ENCODE measurements around the gene TEX52. TPM values are rescaled to one million over a fixed set of nuclear protein-coding genes. Genes with fewer than 3 reads are reported as not detected.

Gene TEX52
- total RNA-seq: not detected

- H3K4me1 ChIP-seq (ENCODE audit: control insufficient read depth in 3 of 3, insufficient read depth in 3 of 3, low read length in 3 of 3): peaks cover 11 to 17% (median 15%) of the 10 kb centered on the region in 3 donors
- no peak within 1 kb of the TSS for H3K27ac ChIP-seq (ENCODE audit: low read depth, low read length)
- peaks cover 0 to 5% (median 4%) of the 10 kb centered on the region in 3 donors for H3K36me3 ChIP-seq (ENCODE audit: control insufficient read depth in 3 of 3, insufficient read depth in 3 of 3, low read length in 3 of 3)
- H3K9ac ChIP-seq (ENCODE audit: low read depth in 1 of 3, low read length in 3 of 3): no peak within 1 kb of the TSS
- H3K4me3 ChIP-seq (ENCODE audit: low read length in 3 of 3): no peak within 1 kb of the TSS
- no peaks in the 10 kb centered on the region for H3K9me3 ChIP-seq (ENCODE audit: control insufficient read depth in 3 of 3, low read length in 3 of 3)
- no peaks in the 10 kb centered on the region for H3K27me3 ChIP-seq (ENCODE audit: control insufficient read depth in 3 of 3, insufficient read depth in 3 of 3, low read length in 3 of 3)
Observed at GRCh38 chr12:2857021-2857431, at the start of gene TEX52. Gene TEX52, minus strand, starts transcription at chr12:2857039. Its CDS starts 13 bp downstream, at chr12:2857026.

GRCh38 chr12:2904260-2904659 is 47.4 kb upstream of the TEX52 start:
- H3K9ac ChIP-seq (ENCODE audit: low read depth in 1 of 3, low read length in 3 of 3): no peak overlapping the region
- no peaks in the 10 kb centered on the region for H3K9me3 ChIP-seq (ENCODE audit: control insufficient read depth in 3 of 3, low read length in 3 of 3)
- no peak overlapping the region for H3K27ac ChIP-seq (ENCODE audit: low read depth, low read length)
- H3K36me3 ChIP-seq (ENCODE audit: control insufficient read depth in 3 of 3, insufficient read depth in 3 of 3, low read length in 3 of 3): peaks cover 0 to 4% (median under 1%) of the 10 kb centered on the region in 3 donors
- H3K4me1 ChIP-seq (ENCODE audit: control insufficient read depth in 3 of 3, insufficient read depth in 3 of 3, low read length in 3 of 3): peaks cover 7 to 8% (median 8%) of the 10 kb centered on the region in 3 donors
- H3K27me3 ChIP-seq (ENCODE audit: control insufficient read depth in 3 of 3, insufficient read depth in 3 of 3, low read length in 3 of 3): no peaks in the 10 kb centered on the region
- H3K4me3 ChIP-seq (ENCODE audit: low read length in 3 of 3): no peak overlapping the region

GRCh38 chr12:2902272-2902880 is 45.5 kb upstream of the TEX52 start:
- H3K4me1 ChIP-seq (ENCODE audit: control insufficient read depth in 3 of 3, insufficient read depth in 3 of 3, low read length in 3 of 3): peaks cover 7 to 8% (median 8%) of the 10 kb centered on the region in 3 donors
- H3K27me3 ChIP-seq (ENCODE audit: control insufficient read depth in 3 of 3, insufficient read depth in 3 of 3, low read length in 3 of 3): no peaks in the 10 kb centered on the region
- no peaks in the 10 kb centered on the region for H3K9me3 ChIP-seq (ENCODE audit: control insufficient read depth in 3 of 3, low read length in 3 of 3)
- H3K36me3 ChIP-seq (ENCODE audit: control insufficient read depth in 3 of 3, insufficient read depth in 3 of 3, low read length in 3 of 3): no peaks in the 10 kb centered on the region
- peak overlapping the region in 1 of 3 donors; percentile 28 for H3K9ac ChIP-seq (ENCODE audit: low read depth in 1 of 3, low read length in 3 of 3)
- H3K27ac ChIP-seq (ENCODE audit: low read depth, low read length): peak overlapping the region; percentile 36
- no peak overlapping the region for H3K4me3 ChIP-seq (ENCODE audit: low read length in 3 of 3)

DNA sequence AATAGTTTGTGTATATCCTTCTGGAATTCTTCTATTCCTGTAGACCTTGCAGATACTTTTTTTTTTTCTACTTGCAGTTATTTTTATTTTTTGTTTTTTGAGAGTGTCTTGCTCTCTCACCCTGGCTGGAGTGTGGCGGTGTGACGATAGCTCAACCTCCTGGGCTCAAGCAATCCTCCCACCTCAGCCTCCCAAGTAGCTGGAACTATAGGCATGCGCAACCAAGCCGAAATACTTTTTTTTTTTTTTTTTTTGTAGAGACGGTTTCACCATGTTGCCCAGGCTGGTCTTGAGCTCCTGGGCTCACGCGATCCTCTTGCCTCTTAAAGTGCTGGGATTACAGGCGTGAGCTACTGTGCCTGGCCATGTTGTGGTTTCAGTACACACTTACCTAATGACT is 43.8 kb upstream of the TEX52 start:
- no peaks in the 10 kb centered on the region for H3K9me3 ChIP-seq (ENCODE audit: control insufficient read depth in 3 of 3, low read length in 3 of 3)
- no peak overlapping the region for H3K9ac ChIP-seq (ENCODE audit: low read depth in 1 of 3, low read length in 3 of 3)
- no peak overlapping the region for H3K4me3 ChIP-seq (ENCODE audit: low read length in 3 of 3)
- no peaks in the 10 kb centered on the region for H3K36me3 ChIP-seq (ENCODE audit: control insufficient read depth in 3 of 3, insufficient read depth in 3 of 3, low read length in 3 of 3)
- H3K27me3 ChIP-seq (ENCODE audit: control insufficient read depth in 3 of 3, insufficient read depth in 3 of 3, low read length in 3 of 3): no peaks in the 10 kb centered on the region
- H3K4me1 ChIP-seq (ENCODE audit: control insufficient read depth in 3 of 3, insufficient read depth in 3 of 3, low read length in 3 of 3): peaks cover 8 to 14% (median 13%) of the 10 kb centered on the region in 3 donors
- no peak overlapping the region for H3K27ac ChIP-seq (ENCODE audit: low read depth, low read length)

- Histone ChIP-seq H3K4me3 (ENCODE audit: low read length in 3 of 3) (no peak overlapping the region), H3K27me3 (ENCODE audit: control insufficient read depth in 3 of 3, insufficient read depth in 3 of 3, low read length in 3 of 3) (no peaks in the 10 kb centered on the region), H3K36me3 (ENCODE audit: control insufficient read depth in 3 of 3, insufficient read depth in 3 of 3, low read length in 3 of 3) (no peaks in the 10 kb centered on the region), H3K4me1 (ENCODE audit: control insufficient read depth in 3 of 3, insufficient read depth in 3 of 3, low read length in 3 of 3) (peaks cover 9 to 20% (median 14%) of the 10 kb centered on the region in 3 donors), H3K27ac (ENCODE audit: low read depth, low read length) (no peak overlapping the region), H3K9ac (ENCODE audit: low read depth in 1 of 3, low read length in 3 of 3) (no peak overlapping the region), H3K9me3 (ENCODE audit: control insufficient read depth in 3 of 3, low read length in 3 of 3) (no peaks in the 10 kb centered on the region)
Observed at GRCh38 chr12:2897418-2897817, 40.6 kb upstream of the TEX52 start.

DNA sequence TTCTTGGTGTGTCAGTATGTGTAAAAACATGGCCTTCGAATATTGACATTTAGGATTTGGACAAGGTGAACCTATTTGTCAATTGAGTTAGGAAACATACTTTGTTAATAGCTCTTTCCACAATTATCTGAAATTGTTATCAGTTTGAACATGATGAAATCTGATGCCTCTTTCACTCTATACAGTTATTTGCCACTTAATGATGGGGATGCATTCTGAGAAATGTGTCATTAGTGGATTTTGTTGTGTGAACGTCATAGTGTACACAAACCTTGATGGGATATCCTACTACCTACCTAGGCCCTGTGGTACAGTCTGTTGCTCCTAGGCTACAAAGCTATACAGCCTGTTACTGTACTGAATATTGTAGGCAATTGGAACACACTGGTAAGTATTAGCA is 38.7 kb upstream of the TEX52 start:
- Histone ChIP-seq H3K4me3 (ENCODE audit: low read length in 3 of 3) (no peak overlapping the region), H3K9me3 (ENCODE audit: control insufficient read depth in 3 of 3, low read length in 3 of 3) (no peaks in the 10 kb centered on the region), H3K4me1 (ENCODE audit: control insufficient read depth in 3 of 3, insufficient read depth in 3 of 3, low read length in 3 of 3) (peaks cover 3 to 16% (median 8%) of the 10 kb centered on the region in 3 donors), H3K36me3 (ENCODE audit: control insufficient read depth in 3 of 3, insufficient read depth in 3 of 3, low read length in 3 of 3) (no peaks in the 10 kb centered on the region), H3K27ac (ENCODE audit: low read depth, low read length) (no peak overlapping the region), H3K9ac (ENCODE audit: low read depth in 1 of 3, low read length in 3 of 3) (no peak overlapping the region), H3K27me3 (ENCODE audit: control insufficient read depth in 3 of 3, insufficient read depth in 3 of 3, low read length in 3 of 3) (no peaks in the 10 kb centered on the region)

- Histone ChIP-seq H3K36me3 (ENCODE audit: control insufficient read depth in 3 of 3, insufficient read depth in 3 of 3, low read length in 3 of 3) (no peaks in the 10 kb centered on the region), H3K4me3 (ENCODE audit: low read length in 3 of 3) (no peak overlapping the region), H3K27me3 (ENCODE audit: control insufficient read depth in 3 of 3, insufficient read depth in 3 of 3, low read length in 3 of 3) (no peaks in the 10 kb centered on the region), H3K4me1 (ENCODE audit: control insufficient read depth in 3 of 3, insufficient read depth in 3 of 3, low read length in 3 of 3) (peaks cover 6 to 20% (median 12%) of the 10 kb centered on the region in 3 donors), H3K9ac (ENCODE audit: low read depth in 1 of 3, low read length in 3 of 3) (no peak overlapping the region), H3K9me3 (ENCODE audit: control insufficient read depth in 3 of 3, low read length in 3 of 3) (no peaks in the 10 kb centered on the region), H3K27ac (ENCODE audit: low read depth, low read length) (no peak overlapping the region)
Observed at GRCh38 chr12:2895051-2895451, 38.2 kb upstream of the TEX52 start.

GRCh38 chr12:2893007-2893406 is 36.2 kb upstream of the TEX52 start:
- no peak overlapping the region for H3K27ac ChIP-seq (ENCODE audit: low read depth, low read length)
- H3K9me3 ChIP-seq (ENCODE audit: control insufficient read depth in 3 of 3, low read length in 3 of 3): no peaks in the 10 kb centered on the region
- H3K27me3 ChIP-seq (ENCODE audit: control insufficient read depth in 3 of 3, insufficient read depth in 3 of 3, low read length in 3 of 3): no peaks in the 10 kb centered on the region
- peaks cover 0 to 3% (median 0%) of the 10 kb centered on the region in 3 donors for H3K36me3 ChIP-seq (ENCODE audit: control insufficient read depth in 3 of 3, insufficient read depth in 3 of 3, low read length in 3 of 3)
- no peak overlapping the region for H3K4me3 ChIP-seq (ENCODE audit: low read length in 3 of 3)
- no peak overlapping the region for H3K9ac ChIP-seq (ENCODE audit: low read depth in 1 of 3, low read length in 3 of 3)
- peaks cover 8 to 24% (median 13%) of the 10 kb centered on the region in 3 donors for H3K4me1 ChIP-seq (ENCODE audit: control insufficient read depth in 3 of 3, insufficient read depth in 3 of 3, low read length in 3 of 3)

DNA sequence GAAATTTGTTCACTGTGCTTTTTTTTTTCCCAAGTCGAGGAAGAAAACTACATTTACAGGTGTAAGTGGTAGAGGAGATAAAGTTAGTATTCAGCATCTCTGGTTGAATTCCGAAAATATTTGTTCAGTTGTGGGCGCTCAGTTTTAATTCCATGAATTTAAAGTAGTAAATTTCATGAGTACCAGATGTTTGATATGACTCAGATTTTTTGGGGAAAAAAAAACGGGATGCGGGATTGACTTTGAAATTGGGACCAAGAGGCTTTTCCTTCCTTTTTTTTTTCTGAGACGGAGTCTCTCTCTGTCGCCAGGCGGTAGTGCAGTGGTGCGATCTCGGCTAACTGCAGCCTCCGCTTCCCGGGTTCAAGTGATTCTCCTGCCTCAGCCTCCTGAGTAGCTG is 35.4 kb upstream of the TEX52 start:
- Histone ChIP-seq H3K36me3 (ENCODE audit: control insufficient read depth in 3 of 3, insufficient read depth in 3 of 3, low read length in 3 of 3) (peaks cover 0 to 5% (median 0%) of the 10 kb centered on the region in 3 donors), H3K9me3 (ENCODE audit: control insufficient read depth in 3 of 3, low read length in 3 of 3) (no peaks in the 10 kb centered on the region), H3K27ac (ENCODE audit: low read depth, low read length) (no peak overlapping the region), H3K4me3 (ENCODE audit: low read length in 3 of 3) (peak overlapping the region in 1 of 3 donors; percentile 90), H3K27me3 (ENCODE audit: control insufficient read depth in 3 of 3, insufficient read depth in 3 of 3, low read length in 3 of 3) (no peaks in the 10 kb centered on the region), H3K4me1 (ENCODE audit: control insufficient read depth in 3 of 3, insufficient read depth in 3 of 3, low read length in 3 of 3) (peaks cover 8 to 24% (median 13%) of the 10 kb centered on the region in 3 donors), H3K9ac (ENCODE audit: low read depth in 1 of 3, low read length in 3 of 3) (no peak overlapping the region)

DNA sequence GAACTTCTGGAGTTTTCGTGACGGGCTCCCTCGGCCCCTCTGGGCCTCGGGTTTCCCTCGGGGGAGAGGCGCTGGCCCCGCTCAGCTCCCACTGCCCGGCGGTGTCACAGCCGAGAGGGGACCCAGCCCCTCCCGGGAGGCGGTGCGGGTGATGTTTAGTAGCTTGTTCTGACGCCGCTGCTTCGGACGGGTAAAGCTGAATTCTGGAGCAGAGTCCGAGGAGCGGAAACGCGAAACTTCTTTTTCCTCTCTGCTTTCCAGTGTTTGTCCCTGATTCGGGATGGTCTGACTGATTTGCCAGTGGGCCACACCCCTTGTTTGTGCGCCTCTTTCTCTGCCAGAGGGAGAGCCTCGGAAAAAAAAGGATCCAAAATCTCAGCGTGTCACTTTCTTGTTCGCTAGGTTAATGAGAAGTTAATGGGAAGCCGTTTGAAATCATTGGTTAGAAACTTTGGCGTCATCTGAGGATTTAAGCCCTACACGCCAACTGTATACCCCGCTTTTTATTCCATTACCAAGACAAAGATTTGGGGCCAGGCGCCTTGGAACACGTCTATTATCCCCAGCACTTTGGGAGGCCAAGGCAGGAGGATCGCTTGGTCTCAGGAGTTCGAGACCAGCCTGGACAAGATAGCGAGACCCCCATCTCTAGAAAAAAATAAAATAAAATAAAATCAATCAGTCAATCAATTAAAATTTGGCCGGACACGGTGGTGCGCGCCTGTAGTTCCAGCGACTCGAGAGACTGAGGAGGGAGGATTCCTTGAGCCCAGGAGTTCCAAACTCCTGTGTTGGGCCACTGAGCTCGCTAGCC is 34.6 kb upstream of the TEX52 start:
- Histone ChIP-seq H3K36me3 (ENCODE audit: control insufficient read depth in 3 of 3, insufficient read depth in 3 of 3, low read length in 3 of 3) (peaks cover 0 to 5% (median 0%) of the 10 kb centered on the region in 3 donors), H3K9ac (ENCODE audit: low read depth in 1 of 3, low read length in 3 of 3) (peak overlapping the region; percentile 89 to 99 (median 96)), H3K27me3 (ENCODE audit: control insufficient read depth in 3 of 3, insufficient read depth in 3 of 3, low read length in 3 of 3) (no peaks in the 10 kb centered on the region), H3K9me3 (ENCODE audit: control insufficient read depth in 3 of 3, low read length in 3 of 3) (no peaks in the 10 kb centered on the region), H3K27ac (ENCODE audit: low read depth, low read length) (peak overlapping the region; percentile 98), H3K4me1 (ENCODE audit: control insufficient read depth in 3 of 3, insufficient read depth in 3 of 3, low read length in 3 of 3) (peaks cover 8 to 24% (median 13%) of the 10 kb centered on the region in 3 donors), H3K4me3 (ENCODE audit: low read length in 3 of 3) (peak overlapping the region; percentile 90 to 97 (median 96))
